Measurements from ENCODE around the gene DOK1.

The DOK1 gene

GRCh38 chr2:74603282-74604000 is 48.9 kb downstream of the DOK1 start:
- DNase-seq = no peak

DNA sequence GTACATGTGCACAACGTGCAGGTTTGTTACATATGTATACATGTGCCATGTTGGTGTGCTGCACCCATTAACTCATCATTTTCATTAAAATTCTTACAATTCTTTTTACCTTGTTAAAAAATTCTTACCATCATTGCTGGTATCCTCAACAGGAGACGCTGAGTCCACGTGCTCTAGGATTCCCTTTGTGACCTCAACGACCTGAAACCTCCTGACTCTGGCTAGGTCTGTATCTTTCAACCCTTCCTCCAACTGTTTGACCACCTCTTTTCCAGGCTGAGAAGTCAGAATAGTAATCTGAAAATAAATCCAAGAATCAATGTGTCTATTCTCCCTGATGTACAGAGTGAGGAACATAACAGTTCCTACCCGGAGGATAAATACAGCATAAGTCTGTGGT is 52.4 kb downstream of the DOK1 start:
- no peak for DNase-seq
